ENCODE data around the gene NLRP14.

The NLRP14 gene

GRCh38 chr11:7098235-7098832 is 78.1 kb downstream of the NLRP14 start:
- peak; percentile 33 for DNase-seq (ENCODE audit: low read depth)
- H3K4me3 ChIP-seq (ENCODE audit: low read depth, low read length) = no peak overlapping the region
- peak; percentile 79 for TF ChIP-seq CTCF (IDR thresholded peaks at IDR 0.05; ENCODE audit: control insufficient read depth, extremely low read depth, insufficient read depth)

GRCh38 chr11:7115780-7116179 is 95.5 kb downstream of the NLRP14 start:
- DNase-seq (ENCODE audit: low read depth) = no peak
- no peak for TF ChIP-seq CTCF (IDR thresholded peaks at IDR 0.05; ENCODE audit: control insufficient read depth, extremely low read depth, insufficient read depth)

GRCh38 chr11:7116370-7116769 is 96.1 kb downstream of the NLRP14 start:
- no peak for DNase-seq (ENCODE audit: low read depth)
- H3K4me3 ChIP-seq (ENCODE audit: low read depth, low read length) = no peak overlapping the region
- no peak for TF ChIP-seq CTCF (IDR thresholded peaks at IDR 0.05; ENCODE audit: control insufficient read depth, extremely low read depth, insufficient read depth)

More at GRCh38 chr11:7115780-7116179, 95.5 kb downstream of the NLRP14 start:
- H3K4me3 ChIP-seq (ENCODE audit: low read depth, low read length) = no peak overlapping the region
